SIG-M5 (cell line): Measurements from ENCODE around the gene SCNN1A.

Source experiments
- DNase-seq: peaks from one replicate; lab custom pipeline; 2025; lab: John Stamatoyannopoulos, UW

Gene SCNN1A

DNA sequence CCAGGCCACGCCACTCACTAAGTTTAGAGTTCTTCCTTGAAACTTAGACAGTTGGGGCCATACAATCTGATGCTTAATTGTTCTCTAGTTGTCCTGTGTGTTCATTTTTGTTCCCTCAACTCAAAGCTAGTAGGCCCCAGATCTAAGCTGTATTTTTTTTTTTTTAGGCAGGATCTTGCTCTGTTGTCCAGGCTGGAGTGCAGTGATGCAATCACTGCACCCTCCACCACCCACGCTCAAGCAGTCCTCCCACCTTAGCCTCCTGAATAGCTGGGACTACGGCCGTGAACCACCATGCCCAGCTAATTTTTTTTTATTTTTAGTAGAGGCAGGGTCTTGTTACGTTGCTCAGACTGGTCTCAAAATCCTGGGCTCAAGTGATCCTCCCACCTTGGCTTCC, 41.0 kb downstream of the SCNN1A start:
- no peak for DNase-seq

DNA sequence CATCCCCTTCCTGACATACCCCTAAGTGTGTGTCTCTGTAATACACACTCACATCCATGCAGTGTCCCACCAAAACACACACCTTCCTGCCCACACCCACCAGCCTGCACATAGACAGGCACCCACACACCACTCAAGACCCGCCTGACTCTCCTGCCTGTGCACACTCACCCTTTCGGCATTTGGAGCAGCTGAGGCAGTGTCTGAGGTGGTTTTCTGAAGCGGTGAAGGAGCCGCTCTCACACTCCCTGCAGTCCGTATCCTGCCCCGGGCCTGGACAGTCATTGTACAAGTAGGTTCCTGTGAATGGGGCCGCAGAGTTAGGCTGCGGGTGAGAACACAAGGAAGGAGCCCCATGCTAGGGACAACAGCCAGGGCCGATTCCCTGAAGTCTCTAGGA, 41.8 kb downstream of the SCNN1A start:
- DNase-seq = no peak

DNA sequence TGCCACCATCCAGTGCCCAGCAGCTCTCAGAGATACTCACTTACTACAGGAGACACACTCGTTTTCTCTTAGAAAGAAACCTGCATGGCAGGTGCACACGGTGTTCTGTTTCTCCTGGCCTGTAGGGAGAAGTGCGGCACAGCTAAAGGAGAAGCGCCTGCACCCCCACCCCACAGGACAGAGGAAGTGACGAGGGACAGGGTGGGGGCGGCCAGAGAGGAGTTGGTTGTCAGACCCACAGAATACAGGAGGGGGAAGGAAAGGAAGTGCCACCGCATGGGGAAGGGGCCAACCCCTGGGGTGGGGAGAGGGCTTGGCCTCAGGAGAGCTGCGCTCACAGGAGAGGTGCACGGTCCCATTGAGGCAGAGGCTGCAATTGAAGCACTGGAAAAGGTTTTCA, 42.3 kb downstream of the SCNN1A start:
- no peak for DNase-seq

DNA sequence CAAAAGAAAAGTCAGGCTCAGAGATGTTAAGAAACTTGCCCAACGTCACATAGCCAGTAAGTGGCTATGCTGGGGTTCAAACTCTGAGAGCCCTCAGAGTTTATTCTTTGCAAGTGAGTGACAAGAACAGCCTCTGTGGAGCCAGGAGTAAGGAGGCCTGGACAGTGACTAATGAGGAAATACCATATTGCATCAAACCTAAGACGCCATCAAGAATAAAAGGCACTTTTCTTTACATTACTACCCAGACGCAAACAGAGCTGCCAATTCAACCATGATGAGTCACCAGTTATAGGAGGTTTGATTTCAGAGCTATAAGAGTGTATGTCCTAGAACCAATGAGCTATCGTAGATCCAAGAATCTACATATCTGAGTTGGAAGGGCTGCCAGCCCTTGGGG, 42.9 kb downstream of the SCNN1A start:
- no peak for DNase-seq

DNA sequence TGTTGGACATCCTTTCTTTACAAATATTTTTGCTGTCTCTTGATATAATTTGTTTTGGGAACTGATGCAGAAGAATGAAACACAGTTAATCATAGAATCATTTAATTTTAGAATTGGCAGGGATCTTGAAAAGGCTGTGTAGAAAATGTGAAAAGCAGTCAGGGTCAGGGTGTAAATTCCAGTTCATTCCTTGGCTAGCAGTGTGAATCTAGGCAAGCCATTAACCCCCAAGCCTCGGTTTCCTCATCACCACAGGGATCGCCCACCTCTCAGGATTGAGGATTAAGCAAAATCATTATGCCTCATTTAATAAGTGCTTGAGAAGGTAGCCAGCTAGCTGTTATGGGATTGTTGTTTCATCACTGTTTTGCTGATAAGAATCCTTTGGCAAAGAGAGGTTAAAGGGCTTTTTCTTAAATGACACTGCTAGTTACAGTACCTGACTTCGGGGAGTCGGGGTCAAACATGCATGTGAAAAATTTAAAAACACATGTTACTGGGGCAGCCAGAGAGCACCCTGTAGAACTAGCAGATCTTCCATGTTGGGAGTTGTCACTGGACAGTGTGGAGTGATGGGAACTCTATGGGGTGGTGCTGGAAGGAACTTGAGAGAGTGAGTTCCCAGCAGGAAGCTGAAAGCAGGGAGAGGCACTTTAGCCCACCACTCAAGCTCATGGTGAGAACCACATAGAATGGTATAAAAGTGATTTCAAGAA, 44.2 kb downstream of the SCNN1A start:
- no peak for DNase-seq

DNA sequence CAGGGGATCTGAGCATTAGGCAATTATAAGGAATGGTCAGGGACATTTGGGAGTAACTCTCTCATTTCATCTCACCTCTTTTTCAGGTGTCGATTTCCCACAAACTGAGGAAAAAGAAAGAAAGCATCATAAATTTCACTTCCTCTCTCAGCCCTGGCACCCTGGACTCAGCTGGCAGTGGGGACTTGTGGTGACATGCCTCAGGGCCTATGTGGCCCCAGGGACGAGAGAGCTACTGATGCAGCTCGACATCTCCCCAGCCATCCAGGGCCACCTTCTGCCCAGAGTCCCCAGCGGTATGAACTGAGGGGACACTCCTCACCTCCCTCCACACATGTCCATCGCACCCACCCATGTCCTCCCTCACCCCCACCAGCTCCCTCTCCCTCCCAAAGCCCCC, 45.2 kb downstream of the SCNN1A start:
- DNase-seq = no peak

DNA sequence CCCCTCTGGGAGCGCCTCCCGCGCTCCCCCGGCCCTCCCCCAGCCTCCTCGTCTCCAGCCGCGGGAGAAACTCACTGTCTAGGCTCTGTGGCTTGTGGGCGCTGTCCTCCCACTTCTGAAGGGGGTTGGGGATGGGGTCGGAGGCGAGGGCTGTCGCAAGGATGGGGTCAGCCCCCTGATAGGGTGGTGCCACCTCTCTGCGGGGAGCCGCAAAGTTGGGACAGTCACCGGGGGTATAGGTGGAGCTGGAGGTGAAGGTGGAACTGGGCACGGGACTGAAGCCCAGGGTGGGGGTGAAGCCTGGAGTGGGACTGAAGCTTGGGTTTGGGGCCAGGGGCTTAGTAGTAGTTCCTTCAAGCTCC, 45.7 kb downstream of the SCNN1A start:
- DNase-seq = no peak

DNA sequence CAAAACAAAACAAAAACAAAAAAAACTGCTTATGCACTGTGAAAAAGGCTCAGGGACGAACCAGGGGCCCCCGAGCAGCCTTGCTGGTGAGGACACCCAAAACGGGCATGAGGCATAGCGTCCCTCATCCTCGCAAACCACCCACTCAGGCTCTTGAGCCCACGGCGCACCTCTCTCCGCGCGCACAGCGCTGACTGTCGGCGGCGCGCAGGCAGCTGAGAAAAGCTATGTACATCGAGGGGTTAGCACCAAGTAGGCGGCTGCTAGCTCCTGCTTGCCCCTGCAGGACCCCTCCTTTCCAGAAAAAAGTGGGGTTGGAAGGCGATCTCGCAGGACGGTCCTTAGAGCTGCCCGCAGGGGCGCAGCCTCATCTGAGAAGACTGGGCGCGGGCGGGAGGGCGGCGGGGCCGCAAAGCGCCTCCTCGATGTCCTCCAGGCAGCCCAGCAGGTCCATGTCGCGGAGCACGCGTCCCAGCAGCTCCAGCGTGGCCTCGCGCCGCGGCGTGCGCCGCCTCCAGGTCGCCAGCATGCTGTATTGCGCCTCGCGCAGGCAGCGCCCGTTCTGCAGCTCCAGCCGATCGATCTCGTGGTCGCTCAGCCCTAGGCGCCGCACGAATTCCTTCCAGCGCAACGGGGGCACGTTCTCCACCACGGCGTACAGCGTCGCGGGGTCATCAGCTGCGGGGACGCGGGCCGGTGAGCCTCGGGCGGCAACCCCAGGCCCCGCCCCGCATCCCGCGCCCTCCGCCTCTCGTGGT, 46.2 kb downstream of the SCNN1A start:
- no peak for DNase-seq

DNA sequence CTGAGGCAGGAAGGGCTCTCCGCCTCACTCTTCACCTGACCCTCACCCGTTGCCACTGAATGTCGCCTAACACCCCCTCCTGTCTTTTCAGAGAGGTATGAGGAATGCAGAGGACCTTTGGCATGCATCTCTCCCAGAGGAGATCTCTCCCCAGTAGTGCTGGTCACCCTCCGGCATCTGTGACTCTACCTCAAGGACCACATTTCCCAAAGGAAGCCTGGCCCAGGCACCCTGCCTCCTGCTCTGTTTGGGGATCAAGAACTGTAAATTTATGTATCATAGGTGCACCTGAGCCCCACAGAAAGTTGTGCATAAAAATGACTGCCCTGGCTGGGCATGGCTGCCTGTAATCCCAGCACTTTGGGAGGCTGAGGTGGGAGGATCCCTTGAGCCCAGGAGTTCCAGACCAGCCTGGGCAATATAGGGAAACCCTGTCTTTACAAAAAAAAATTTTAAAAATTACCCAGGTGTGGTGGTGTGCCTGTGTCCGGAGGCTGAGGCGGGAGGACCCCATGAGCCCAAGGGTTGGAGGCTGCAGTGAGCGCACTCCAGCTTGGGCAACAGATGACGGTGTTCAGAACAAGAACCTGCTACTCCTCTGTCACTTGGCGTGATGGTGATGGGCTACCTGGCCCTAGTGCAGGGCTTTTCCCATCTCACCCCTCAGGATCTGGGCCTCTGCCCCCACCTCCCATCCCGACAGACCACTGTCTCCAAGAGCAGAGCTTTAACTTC, 47.2 kb downstream of the SCNN1A start:
- DNase-seq = no peak

DNA sequence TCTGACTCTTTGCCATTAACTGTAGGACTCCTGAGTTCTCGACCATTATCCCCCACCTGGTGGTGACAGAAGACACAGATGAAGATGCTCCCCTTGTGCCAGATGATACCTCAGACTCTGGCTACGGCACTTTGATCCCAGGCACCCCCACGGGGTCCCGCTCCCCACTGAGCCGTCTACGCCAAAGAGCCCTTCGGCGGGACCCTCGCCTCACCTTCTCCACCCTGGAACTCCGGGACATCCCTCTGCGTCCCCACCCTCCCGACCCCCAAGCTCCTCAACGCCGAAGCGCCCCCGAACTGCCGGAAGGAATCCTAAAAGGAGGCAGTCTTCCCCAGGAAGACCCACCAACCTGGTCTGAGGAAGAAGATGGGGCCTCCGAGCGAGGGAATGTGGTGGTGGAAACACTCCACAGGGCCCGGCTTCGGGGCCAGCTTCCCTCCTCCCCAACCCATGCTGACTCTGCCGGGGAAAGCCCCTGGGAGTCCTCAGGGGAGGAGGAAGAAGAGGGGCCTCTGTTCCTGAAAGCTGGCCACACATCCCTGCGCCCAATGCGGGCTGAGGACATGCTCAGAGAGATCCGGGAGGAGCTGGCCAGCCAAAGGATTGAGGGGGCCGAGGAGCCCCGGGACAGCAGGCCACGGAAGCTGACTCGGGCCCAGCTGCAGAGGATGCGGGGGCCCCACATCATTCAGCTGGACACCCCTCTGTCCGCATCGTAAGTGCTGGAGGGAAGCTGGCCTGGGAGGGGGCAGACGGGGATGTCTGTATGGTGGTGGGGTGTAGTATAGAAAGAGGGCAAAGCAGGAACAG, 47.9 kb downstream of the SCNN1A start:
- no peak for DNase-seq

DNA sequence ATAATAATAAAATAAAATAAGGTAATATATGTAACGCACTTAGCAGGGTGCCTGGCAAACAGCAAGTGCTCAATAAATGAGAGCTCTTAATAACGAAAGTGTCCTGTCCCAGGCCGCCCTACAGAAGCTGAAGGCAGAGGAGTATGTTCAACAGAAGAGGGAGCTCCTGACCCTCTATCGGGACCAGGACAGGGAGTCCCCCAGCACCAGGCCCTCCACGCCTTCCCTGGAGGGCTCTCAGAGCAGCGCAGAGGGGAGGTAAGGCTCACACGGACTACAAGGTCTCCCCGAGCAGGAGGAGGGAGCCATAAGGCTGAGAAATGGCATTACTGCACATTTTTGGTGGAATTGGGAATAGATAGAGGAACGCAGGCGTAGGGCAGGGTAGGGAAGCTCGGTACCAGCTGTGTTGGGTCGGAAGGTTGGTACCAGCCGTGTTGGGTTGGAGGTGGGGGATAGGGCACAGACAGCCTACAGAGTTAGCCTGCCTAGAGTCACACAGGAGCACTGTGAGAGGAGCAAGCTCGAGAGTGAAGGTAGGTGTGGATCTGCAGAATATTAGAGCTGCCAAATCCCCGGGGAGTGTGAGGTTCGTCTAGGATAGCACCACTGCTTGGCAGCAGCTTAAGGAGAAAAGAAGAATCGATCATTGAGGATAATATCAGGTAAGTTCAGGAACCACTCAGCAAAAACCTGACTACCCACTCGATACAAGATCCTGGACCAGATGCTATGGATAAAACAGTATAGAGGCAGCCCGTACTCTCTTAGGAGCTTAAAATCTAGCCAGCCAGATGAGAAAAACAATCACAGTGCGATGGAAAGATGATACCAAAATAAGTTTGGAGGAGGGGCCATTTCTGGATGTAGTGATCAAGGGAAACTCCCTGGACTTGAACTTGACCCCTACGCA, 48.8 kb downstream of the SCNN1A start:
- no peak for DNase-seq

DNA sequence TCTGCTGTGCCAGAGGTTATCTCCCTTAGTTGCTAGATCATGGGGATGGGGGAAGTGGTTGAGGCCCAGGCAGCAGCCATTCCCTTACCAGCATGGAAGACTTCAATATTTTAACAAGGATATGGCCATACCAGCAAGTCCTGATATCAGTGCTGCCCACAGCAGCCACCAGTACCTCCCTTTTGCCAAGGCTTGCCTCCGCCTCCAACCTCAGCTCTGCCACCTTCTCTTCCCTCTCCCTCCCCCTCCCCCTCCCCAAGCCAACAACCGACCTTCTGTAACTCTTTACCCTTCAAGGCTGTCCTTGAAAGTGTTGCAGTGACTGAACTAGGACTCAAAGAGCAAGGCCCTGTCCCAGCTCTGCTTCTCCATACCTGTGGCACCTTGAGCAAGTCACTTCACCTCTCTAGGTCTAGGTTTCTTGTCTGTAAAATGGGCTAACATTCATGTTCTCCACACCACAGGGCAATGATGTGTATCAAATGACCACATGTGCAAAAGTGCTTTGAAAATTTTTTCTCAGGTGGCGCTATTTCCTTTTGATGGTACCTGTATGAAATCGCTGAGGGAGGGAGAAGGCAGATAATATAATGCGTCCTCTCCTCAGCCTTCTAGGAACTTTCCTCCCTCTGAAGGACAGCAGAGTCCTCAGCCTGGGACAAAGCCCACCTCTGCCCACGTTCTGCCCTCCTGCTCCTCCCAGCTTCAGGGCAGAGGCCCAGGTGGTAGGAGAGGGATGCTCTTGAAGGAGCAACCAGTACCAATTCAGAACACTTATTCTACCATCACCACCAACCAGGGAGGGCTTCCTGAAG, 50.2 kb downstream of the SCNN1A start:
- DNase-seq = no peak

DNA sequence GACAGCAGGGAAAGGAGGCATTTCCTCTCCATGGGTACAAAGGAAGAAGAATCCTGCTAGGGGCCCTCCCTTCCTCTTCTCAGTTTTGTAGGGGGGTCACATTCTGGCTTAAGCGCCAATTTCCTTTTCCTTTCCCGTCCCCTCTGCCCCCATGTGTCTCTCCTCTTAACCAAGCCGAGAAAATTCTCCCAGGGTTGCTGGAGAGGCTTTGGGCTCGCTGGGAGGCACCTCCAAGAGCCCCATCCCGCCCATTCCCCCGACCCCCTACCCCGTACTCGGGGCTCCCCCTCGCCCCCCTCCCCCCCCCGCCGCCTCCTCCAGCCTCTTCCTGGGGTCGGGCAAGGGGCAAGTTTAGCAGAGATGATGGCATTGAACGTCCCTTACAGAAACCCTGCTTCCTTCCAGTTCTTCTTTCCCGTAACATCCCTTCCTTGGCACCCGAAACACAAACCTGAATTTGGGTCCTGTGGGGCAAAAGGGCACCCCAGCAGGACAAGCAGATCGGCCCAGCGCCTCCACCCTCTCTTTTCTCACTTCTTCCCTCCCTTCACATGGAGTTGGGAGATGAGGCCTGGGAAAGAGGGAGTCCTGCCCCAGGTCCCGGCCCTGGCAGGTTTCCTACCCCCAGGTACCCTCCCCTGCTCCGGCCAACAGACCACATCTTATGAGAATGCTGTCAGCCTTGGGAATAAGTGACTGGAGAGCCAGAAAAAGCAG, 51.2 kb downstream of the SCNN1A start:
- no peak for DNase-seq

DNA sequence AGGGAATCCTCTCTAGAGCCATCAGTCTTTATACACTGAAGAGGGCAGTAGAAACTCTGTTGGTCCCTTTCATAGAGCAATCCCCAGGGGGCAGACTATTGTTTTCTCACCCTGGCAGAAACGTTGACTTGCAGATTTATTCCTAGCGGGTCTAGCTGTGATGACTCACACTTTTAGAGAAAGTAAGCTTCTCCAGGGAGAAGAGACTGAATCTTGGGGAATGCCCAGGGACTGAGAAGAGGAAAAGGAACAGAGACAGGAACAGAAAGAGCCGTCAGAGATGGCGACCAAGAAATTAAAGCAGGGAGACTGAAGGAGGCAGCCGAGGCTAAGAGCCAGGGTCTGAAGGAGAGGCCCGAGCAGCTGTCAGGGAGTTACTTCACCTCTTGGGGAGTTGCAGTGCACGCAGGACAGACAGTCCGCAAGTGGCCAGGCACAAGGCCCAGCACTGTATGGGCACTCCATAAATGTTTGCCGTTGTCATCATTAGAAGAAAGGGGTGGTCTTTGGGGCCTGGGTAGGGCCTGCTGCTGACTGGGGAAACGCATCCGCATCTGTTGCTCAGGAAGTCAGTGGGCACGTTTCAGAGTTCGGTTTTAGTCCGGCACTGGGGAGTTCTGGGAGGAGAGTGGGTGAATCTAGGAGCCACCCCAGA, 51.9 kb downstream of the SCNN1A start:
- no peak for DNase-seq

DNA sequence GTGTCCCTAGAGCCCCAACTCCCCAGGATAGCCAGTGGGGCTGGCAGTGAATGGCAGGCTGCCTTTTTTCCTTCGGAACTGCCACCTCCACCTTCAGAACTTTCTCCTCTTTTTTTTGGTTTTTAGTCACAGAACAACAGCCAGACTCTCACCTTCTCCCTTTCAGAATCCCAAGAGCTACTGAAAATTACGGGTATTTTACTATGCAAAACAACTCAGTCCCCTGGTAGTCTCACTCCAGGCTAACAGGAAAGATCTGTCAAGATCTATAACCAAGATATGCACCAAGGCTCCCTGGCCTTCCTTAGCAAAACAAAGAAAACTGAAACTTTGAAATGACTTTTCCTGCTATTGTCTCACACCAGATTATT, 52.4 kb downstream of the SCNN1A start:
- no peak for DNase-seq

DNA sequence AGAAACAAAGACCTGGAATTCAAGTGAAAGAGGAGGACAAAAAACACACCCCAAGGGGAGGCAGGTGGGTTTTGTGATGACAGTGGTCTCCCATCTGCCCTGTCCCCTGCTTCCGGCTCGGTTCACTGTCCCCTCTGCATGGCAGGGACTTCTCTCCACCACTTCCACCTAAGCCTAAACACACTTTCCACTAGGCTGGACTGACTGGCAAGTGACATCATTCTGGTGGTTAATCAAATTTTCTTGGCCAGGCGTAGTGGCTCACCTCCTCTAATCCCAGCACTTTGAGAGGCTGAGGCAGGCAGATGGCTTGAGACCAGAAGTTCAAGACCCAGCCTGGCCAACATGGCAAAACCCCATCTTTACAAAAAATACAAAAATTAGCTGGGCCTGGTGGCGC, 53.0 kb downstream of the SCNN1A start:
- DNase-seq = no peak

DNA sequence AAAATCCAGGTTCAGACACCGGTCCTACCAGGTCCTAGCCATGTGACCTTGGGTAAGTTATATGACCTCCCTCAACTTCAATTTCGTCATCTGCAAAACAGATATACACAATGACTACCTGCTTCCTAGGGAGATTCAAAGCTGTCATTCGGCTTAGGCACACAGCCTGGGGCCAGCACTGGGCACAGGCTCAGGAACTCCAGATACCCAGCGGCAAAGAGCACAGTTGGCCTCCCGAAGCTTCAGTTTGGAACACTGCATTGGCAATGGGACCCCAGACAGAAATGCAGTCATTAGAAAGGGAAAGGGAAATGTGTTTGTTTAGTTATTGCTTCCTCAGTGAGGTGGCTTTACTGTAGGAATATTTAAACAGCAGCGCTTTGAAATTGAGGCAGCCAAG, 53.5 kb downstream of the SCNN1A start:
- no peak for DNase-seq

DNA sequence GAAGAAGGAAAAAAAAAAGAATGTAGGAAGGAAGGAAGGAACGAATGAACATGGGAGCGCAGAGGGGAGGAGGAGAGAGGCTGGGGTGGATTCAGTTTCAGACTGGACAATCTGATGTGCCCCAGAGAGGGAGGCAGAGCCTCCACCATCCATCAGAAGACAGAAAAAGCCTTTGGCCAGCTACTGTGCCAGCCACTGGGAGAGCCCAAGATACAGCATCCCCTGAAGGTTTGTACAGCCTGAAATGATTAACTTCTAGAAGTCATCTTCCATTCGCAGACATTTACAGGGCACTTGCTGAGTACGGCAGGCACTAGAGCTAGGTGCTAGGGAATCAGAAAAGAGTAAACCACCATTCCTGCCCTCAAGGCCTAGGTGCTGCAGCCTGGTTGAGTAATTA, 55.9 kb downstream of the SCNN1A start:
- DNase-seq = no peak

DNA sequence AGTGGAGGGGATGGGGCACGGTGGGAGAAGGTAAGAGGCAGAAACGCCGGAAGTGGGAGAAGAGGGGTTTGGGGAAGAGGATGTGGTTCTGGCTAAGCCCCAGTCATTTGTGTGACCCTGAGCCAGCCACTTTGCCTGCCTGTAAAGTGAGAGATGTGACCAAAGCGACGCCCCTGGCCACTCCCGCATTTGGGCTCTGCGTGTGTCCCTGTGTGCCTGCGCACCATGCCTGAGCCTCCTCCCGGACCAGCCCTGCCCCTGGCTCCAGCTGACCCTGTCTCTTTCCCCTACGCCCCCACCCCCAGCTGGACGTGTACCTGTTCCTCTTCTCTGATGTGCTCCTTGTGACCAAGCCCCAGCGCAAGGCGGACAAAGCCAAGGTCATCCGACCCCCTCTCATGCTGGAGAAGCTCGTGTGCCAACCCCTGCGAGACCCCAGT, 56.9 kb downstream of the SCNN1A start:
- DNase-seq = no peak
